Neural progenitor cell (in vitro differentiated cells): Measurements from ENCODE around the gene GMDS. TPM values are rescaled to one million over a fixed set of nuclear protein-coding genes. Genes with fewer than 3 reads are reported as not detected.

ENCODE experiments used
- DNase-seq: peaks from one replicate; pipeline ENCODE4 v3.0.0-alpha.2; 2016; ENCODE audit warnings: low spot score
- H2AFZ ChIP-seq: fragments of 200-600 bp; sonication (generic); replicated peaks from 2 replicates; pipeline ENCODE4 v1.6.1; 2016; ENCODE audit warnings: antibody characterized with exemption
- H3F3A ChIP-seq: fragments of 200-600 bp; sonication (generic); 2 replicates; pipeline ENCODE4 v1.6.1; 2016; ENCODE audit warnings: antibody characterized with exemption, low read depth
- H3K27ac ChIP-seq: fragments of 200-600 bp; sonication (generic); 2 replicates; pipeline ENCODE4 v1.5.1; 2016; ENCODE audit warnings: mild to moderate bottlenecking
- H3K27me3 ChIP-seq: fragments of 200-600 bp; sonication (generic); 2 replicates; pipeline ENCODE4 v1.6.1; 2016; ENCODE audit warnings: mild to moderate bottlenecking, moderate library complexity
- H3K36me3 ChIP-seq: fragments of 200-600 bp; sonication (generic); 2 replicates; pipeline ENCODE4 v1.5.1; 2016
- H3K4me1 ChIP-seq: fragments of 200-600 bp; sonication (generic); 2 replicates; pipeline ENCODE4 v1.6.1; 2016; ENCODE audit warnings: mixed run types
- H3K4me2 ChIP-seq: fragments of 200-600 bp; sonication (generic); 2 replicates; pipeline ENCODE4 v1.6.1; 2016
- H3K4me3 ChIP-seq: fragments of 200-600 bp; sonication (generic); 2 replicates; pipeline ENCODE4 v1.5.1; 2016
- H3K79me2 ChIP-seq: fragments of 200-600 bp; sonication (generic); 2 replicates; pipeline ENCODE4 v1.6.1; 2016; ENCODE audit warnings: low read depth
- H3K9ac ChIP-seq: fragments of 200-600 bp; sonication (generic); 2 replicates; pipeline ENCODE4 v1.6.1; 2016
- H3K9me3 ChIP-seq: fragments of 200-600 bp; sonication (generic); 2 replicates; pipeline ENCODE4 v1.5.1; 2016; ENCODE audit warnings: low read depth
- H4K20me1 ChIP-seq: fragments of 200-600 bp; sonication (generic); 2 replicates; pipeline ENCODE4 v1.6.1; 2016; ENCODE audit warnings: low read depth
- H3K27ac Mint-ChIP-seq: 3 replicates; pipeline ENCODE4 v1.8.0; 2021; ENCODE audit warnings: mixed read lengths
- H3K27me3 Mint-ChIP-seq: 2 replicates; pipeline ENCODE4 v1.8.0; 2022; ENCODE audit warnings: low read depth, mild to moderate bottlenecking, inconsistent platforms, moderate library complexity, mixed read lengths; ENCODE audit not compliant: insufficient read depth
- H3K36me3 Mint-ChIP-seq: 3 replicates; pipeline ENCODE4 v1.8.0; 2021; ENCODE audit warnings: mixed read lengths
- H3K4me1 Mint-ChIP-seq: 3 replicates; pipeline ENCODE4 v1.8.0; 2021; ENCODE audit warnings: mixed read lengths
- H3K4me3 Mint-ChIP-seq: 3 replicates; pipeline ENCODE4 v1.8.0; 2021; ENCODE audit warnings: mild to moderate bottlenecking, moderate library complexity, mixed read lengths
- H3K9me3 Mint-ChIP-seq: 3 replicates; pipeline ENCODE4 v1.8.0; 2020; ENCODE audit warnings: mixed read lengths
- CTCF ChIP-seq: fragments of 200-600 bp; sonication (generic); IDR thresholded peaks from 2 replicates; pipeline ENCODE4 v1.5.1; 2017; ENCODE audit warnings: antibody characterized with exemption, mild to moderate bottlenecking
- EZH2 ChIP-seq: fragments of 200-600 bp; sonication (generic); IDR thresholded peaks from 2 replicates; pipeline ENCODE4 v1.6.1; 2017; ENCODE audit warnings: antibody characterized with exemption, mild to moderate bottlenecking, moderate library complexity
- EZH2phosphoT487 ChIP-seq: fragments of 200-600 bp; sonication (generic); IDR thresholded peaks from 2 replicates; pipeline ENCODE4 v1.6.1; 2017; ENCODE audit warnings: antibody characterized with exemption
- total RNA-seq: library from RNA; depleted of rRNA; stranded (reverse); fragments of >200 nt; gene quantifications from 2 replicates; pipeline ENCODE4 v1.2.3, GENCODE V29; 2015; ENCODE audit warnings: low replicate concordance

Gene GMDS
- total RNA-seq, 1 donor from 2014 or later, result 22.6 TPM

- Histone ChIP-seq H4K20me1 (no peaks in the 10 kb centered on the region), H3K9ac (no peak overlapping the region), H3K36me3 (no peaks in the 10 kb centered on the region), H3K27ac (no peak overlapping the region), H3K27me3 (no peaks in the 10 kb centered on the region), H3K79me2 (no peaks in the 10 kb centered on the region), H3K9me3 (no peaks in the 10 kb centered on the region), H3K4me2 (no peak overlapping the region), H3K4me3 (no peak overlapping the region), H3F3A (no peaks in the 10 kb centered on the region), H2AFZ (no peak overlapping the region), H3K4me1 (peaks cover 6% of the 10 kb centered on the region)
- H3K36me3 Mint-ChIP-seq, result no peaks in the 10 kb centered on the region
- H3K9me3 Mint-ChIP-seq, result no peaks in the 10 kb centered on the region
- H3K4me3 Mint-ChIP-seq, result no peak overlapping the region
- peaks cover 2% of the 10 kb centered on the region for H3K27me3 Mint-ChIP-seq
- peaks cover 6% of the 10 kb centered on the region for H3K4me1 Mint-ChIP-seq
- DNase-seq, result no peak
- TF ChIP-seq EZH2phosphoT487, result no peak
- no peak for TF ChIP-seq EZH2
- TF ChIP-seq CTCF, result no peak
- no peak overlapping the region for H3K27ac Mint-ChIP-seq
These were observed 119.1 kb downstream of the GMDS start for GRCh38 chr6:2126351-2126750.

DNA sequence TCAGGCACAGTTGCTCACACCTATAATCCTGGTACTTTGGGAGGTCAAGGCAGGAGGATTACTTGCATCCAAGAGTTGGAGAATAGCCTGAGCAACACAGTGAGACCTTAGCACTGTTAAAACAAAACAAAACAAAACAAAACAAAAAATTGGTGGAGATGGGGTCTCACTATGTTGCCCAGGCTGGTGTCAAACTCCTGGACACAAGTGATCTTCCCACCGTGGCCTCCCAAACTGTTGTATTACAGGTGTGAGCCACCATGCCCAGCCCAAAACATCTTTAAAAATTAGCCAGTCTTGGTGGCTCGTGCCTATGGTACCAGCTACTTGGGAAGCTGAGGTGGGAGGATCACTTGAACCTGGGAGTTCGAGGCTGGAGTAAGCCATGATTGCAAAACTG, 120.2 kb downstream of the GMDS start:
- no peaks in the 10 kb centered on the region for H3K9me3 ChIP-seq
- Mint-ChIP-seq H3K9me3 (no peaks in the 10 kb centered on the region), H3K36me3 (no peaks in the 10 kb centered on the region), H3K27ac (no peak overlapping the region), H3K4me1 (peaks cover 6% of the 10 kb centered on the region), H3K27me3 (peaks cover 2% of the 10 kb centered on the region), H3K4me3 (no peak overlapping the region)
- H3K4me3 ChIP-seq, result no peak overlapping the region
- TF ChIP-seq EZH2 (no peak), EZH2phosphoT487 (no peak), CTCF (no peak)
- no peaks in the 10 kb centered on the region for H3K79me2 ChIP-seq
- no peaks in the 10 kb centered on the region for H4K20me1 ChIP-seq
- no peak overlapping the region for H2AFZ ChIP-seq
- no peaks in the 10 kb centered on the region for H3F3A ChIP-seq
- no peaks in the 10 kb centered on the region for H3K27me3 ChIP-seq
- no peak overlapping the region for H3K4me2 ChIP-seq
- H3K27ac ChIP-seq, result no peak overlapping the region
- no peaks in the 10 kb centered on the region for H3K36me3 ChIP-seq
- DNase-seq, result no peak
- H3K4me1 ChIP-seq, result peaks cover 6% of the 10 kb centered on the region
- H3K9ac ChIP-seq, result no peak overlapping the region

DNA sequence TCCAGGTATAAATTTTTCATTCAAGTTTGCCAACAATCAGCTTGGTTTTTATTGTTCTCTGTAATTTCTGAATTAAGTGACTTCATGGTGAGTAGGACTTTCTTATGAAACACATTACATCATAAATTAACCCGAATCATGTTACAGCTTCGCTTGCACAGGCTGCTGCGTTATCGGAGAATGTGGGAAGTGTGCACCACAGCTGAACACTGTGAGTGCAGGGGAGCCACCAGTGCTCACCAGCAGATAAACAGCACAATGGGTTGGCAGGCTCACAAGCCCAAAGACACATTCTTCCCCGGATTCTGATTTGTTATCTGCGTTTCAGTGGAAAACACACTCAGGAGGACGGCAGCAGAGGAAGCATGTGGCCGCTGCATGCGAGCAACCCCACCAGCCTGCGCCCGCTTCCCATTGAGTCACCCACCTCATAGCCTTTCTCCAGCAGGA, 121.1 kb downstream of the GMDS start:
- Mint-ChIP-seq H3K4me3 (no peak overlapping the region), H3K4me1 (peaks cover 2% of the 10 kb centered on the region), H3K36me3 (no peaks in the 10 kb centered on the region), H3K27me3 (peaks cover 2% of the 10 kb centered on the region), H3K9me3 (no peaks in the 10 kb centered on the region), H3K27ac (no peak overlapping the region)
- Histone ChIP-seq H3K27ac (no peak overlapping the region), H3F3A (no peaks in the 10 kb centered on the region), H3K9me3 (no peaks in the 10 kb centered on the region), H3K4me3 (no peak overlapping the region), H3K4me1 (peaks cover 2% of the 10 kb centered on the region), H3K79me2 (no peaks in the 10 kb centered on the region), H3K27me3 (no peaks in the 10 kb centered on the region), H4K20me1 (no peaks in the 10 kb centered on the region), H2AFZ (no peak overlapping the region), H3K36me3 (no peaks in the 10 kb centered on the region), H3K9ac (no peak overlapping the region), H3K4me2 (no peak overlapping the region)
- DNase-seq, result no peak
- TF ChIP-seq CTCF (no peak), EZH2 (no peak), EZH2phosphoT487 (no peak)
